HG02759 (cell line): ENCODE results near the gene PAK1.

Experiments used
- ATAC-seq: cut with Tn5 transposase; IDR thresholded peaks from one replicate; pipeline ENCODE4 v1.9.1; 2021; ENCODE audit warnings: mild to moderate bottlenecking, moderate library complexity; ENCODE audit not compliant: unreplicated experiment

PAK1 gene

DNA sequence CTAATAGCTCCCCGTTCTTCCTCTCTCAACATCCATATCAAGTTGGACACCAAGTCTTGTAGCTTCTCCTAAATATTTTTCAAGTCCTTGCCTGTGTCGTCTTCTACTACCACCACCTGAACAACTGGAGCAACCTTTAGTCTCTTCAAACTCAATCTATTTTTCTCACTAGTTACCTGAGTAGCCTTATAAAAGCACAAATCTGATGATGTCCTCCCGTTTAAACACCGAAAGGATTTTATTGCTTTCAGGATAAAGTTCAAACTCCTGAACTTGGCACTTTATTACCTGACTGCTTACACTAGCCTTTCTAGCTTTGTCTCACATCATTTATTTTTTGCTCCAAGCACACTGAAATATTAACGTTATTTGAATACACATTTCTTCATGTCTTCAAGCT, 1.3 kb upstream of the PAK1 start:
- ATAC-seq: no peak

DNA sequence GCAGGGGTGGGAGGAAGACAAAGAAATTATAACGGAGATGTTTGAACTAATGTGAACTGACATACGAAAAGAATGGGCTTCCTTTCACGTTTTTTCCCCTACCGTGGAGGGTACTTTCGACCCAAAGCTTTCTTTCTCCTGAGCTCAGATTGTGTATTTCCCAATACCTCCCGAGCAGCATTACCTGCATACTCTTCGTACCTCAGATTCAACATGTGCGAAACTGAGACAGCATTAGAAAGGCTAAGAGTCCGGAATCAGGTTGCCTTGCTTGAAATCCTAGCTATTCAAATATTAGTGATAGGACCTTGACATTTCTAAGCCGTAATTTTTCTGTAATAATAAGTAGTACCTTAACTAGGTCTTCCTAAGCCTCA, 778 bp upstream of the PAK1 start:
- ATAC-seq: no peak

DNA sequence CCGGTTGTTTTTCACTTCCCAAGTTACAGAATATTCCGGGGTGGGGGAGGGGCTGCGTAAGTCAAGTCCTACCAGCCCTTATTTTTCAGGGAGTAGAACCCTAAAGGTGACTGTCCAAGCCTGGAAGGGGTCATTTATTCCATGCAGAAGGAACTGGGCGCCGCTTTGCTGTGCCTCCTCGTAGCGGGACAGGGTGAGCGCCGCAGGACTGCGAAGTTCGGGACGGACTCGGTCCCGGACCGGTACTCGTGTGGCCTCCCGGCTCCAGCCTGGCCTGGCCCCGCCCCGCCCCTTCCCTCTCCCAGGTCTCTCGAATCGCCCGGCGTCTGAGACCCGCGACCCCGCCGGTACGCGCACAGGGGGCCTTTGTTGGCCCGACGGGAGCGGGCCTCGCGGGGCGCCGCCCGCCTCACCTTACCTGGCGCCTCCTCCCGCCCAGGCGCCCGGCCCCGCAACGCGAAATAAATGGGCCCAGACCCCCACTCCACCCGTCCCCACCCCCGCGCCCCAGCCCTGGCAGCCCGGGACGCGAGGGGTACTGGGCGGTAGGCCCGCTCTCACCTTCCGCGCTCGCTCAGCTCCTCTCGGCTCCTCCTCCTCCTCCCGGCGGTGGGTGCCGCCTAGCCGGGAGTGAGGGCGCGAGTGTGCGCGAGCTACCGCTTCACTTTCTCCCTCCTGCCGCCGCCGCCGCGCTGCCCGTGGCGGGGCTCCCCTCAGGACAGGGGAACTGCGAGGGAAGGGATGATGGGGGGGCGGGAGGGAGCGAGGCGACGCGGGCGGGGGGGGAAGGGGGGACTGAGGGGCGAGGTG, 698 bp downstream of the PAK1 start:
- ATAC-seq: peak; percentile 39

DNA sequence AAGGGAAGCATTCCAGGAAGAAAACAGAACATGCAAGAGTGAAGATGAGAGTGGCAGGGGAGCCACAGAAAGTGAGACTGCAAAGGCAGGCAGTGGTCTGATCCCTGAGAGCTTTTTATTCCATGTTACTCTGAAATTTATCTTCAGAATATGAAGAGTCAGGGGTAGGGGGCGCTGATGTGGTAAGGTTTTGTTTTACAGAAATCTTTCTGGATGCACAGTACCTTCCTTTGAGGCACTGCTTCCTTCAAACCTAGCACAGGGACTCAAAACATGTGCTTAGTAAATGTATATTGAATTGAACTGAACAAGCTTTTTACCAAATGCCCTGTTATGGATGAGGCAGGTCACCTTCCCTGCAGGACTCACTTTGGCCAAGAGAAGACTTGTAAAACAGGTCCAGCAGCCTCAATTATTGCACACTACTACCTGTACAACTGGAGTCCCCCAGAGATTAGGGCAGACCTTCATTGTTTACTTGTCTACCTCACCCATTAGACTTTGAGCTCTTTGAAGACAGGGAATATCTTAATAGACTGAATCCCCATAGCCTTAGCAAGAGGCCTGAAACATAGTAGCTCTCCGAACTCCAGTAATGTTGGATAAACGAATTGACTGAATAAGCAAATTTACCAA, 2.2 kb downstream of the PAK1 start:
- ATAC-seq: no peak

DNA sequence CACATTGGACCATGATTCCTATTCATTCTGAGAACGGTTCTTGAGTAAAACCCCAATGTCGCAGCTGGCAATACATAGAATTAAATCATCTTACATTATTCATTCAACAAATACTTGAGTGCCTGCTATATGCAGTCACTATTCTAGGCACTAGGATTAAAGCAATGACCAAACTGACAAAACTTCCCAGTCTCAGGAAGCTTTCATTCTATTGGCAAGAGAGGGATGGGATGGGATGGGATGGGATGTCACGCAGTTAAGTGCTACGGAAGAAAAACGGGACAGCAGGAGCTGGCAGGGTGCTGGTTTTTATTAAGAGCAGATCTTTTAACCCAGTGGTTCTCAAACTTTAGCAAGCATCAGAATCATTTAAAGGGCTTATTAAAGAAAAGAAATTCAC, 2.9 kb downstream of the PAK1 start:
- ATAC-seq: no peak

DNA sequence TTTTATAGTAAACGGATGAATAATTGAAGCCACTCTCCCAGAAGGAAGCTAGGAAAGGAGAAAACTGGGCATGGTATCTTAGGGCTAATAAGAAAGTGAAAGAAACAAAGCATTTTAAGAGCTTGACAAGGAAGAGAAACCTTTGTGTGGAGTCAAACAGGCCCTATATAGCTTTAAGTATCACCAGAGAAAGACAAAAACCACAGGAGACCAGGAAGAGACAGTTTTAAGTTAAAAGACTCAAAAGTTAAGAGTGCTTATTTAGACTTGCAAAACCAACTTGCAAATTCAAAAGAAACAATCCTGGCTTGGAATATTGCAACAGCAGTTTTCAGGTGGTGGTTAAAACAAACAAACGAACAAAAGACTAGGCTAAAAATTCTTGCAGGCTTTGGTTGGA, 3.4 kb downstream of the PAK1 start:
- ATAC-seq: no peak

DNA sequence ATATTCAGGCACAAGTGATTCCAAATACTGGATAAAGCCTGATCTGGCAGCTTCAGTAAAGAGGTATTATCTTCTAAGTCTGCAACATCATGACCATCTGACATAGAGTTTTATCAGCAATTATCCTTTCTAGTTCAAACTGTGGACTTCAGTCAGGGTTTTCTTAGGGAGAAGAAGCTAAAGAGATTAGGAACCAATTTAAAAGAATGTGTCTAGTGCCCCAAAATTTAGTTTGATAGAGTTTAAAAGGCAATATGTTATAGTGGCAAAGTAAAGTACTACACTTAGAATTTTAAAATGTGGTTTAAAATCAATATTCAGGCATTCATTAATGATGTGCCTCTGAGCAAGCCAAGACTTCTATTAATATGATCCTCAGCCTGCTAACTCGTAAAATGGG, 5.4 kb downstream of the PAK1 start:
- ATAC-seq: no peak

DNA sequence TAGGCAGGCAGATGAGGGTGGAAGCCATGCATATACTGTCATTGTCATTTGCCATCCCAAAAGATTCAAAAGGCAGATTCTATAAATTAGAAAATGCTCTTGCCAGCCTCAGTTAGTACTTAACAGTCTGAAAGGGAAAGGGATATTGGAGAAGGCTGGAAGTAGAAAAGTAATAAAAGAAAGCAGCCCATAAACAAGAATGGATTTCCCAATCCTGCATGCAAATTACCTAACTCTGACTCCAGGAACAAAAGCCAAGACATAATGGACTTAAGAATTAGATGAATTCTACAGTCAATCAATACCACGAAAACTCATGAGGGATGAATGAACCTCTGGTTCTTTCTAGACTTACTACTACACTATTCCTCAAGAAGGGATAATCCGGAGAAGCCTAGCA, 5.9 kb downstream of the PAK1 start:
- no peak for ATAC-seq

DNA sequence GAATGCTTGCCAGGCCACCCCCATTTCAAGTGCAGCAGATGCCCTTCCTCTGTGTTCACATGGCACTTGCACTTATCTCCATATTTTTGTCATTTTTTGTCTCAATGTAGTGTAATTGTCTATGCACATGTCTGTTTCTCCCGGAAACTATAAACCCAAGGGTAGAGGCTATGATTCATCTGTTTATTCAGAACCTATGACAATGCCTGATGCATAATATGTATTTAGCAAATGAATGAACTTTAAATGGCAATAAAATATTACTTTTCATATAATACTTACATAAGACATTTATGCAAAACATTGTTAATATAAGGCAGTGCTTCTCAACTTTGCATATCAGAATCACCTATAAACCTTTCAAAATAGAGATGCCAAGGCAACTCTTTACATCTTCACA, 6.7 kb downstream of the PAK1 start:
- no peak for ATAC-seq

DNA sequence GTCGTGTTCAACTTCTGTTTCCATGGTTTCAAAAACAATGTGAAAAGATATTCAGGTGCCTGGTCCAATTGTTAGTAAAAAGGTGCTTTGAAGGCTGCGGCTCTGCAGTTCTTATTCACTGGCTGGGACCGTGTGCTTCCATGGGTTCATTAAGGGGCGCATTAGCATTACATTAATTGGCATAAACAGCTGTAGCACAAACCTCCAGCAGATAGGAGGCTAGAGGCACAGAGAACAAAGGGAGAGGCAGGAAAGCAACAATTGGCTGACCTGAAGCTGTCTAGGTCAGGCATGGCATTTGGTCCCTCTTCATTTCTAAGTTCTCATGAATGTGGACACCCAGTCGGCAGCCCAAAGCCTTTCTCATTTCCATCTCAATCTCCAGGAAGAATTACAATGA, 16.6 kb downstream of the PAK1 start:
- ATAC-seq: peak; percentile 19

DNA sequence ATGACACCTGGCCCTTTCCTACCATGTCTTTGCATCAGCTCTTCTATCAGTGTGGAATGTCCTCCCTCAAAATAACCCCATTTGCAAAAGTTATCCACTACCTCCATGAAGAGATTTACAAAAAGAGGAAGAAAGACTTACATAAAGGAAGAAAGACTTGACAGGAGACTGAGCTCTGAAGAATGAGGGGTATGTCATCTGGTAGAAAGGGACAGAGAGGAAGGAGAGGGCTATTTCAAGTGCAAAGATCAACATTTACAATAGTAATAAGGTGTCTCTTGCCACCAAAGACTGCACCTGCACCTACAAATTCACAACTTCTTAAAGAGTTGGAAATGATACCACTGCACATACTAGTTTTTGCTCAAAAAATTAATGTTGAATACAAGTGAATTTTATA, 18.2 kb downstream of the PAK1 start:
- ATAC-seq: no peak

DNA sequence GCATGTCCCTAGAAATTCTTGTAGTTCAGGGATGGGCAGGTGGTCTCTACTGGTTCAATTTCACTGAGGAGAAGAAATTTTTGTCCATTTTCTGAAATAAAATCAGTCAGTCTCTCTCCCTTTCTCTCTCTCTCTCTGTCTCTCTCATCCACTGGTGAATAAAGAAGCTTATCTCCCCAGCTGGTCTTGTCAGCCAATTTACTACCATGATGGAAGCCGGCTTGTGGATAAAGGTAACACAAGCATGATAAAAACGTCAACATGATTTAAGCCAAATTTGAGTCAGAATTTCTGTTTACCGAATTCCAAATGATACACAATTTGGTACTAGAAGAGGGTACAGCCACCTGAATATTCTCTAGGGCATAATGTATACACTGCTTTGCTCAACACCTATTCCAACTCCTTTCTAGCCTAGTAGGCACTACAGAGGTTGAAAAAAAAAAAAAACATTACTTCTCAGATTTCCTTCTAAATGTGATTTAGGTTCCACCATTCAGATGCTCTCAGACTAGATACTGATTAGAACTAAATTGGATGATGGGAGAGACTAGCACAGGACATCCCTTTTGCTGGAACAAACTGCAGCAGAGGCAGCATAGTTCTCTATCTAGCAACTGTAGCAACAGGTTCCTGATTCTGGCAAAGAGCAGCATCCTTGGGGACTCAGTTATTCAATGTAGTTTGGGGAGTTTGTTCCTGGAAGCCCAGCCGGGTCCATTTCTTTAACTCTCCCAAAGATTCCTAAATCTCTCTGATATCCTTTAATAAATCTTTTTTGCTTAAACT, 18.8 kb downstream of the PAK1 start:
- ATAC-seq: no peak

DNA sequence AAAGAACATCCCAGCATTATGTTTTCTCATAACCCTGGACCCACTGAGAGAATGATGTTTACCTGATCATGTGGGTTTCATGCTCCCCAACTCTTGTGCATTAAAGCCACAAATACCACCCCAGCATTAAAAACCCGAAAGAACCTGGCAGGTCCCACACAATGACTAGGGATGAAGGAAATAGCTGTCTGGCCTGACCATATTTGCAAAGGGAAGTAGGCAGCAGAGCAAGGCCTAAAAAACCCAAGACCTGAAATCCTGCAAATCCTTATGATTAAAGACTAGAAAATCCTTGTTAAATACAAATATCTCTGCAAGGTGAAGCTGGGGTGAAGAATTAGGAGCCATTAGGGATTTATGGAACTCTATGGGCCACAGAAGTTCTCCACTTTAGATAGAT, 23.7 kb downstream of the PAK1 start:
- ATAC-seq: no peak

DNA sequence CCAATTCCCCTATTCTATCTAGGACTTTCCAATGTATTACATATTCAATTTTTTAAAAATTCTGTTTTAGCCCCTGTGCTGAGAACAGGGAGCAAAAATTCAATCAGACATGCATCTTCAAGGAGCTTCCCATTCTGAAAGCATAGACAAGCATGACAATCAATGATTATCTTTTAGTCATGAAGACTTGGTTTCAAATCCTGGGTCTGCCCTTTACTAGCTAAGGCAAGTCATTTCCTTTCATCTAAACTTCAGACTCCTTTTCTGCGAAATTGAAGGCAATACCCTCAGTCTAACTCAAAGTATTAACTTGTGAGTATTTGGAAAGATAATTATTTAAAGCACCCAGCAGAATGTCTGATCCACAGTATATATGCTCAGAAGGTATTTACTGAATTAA, 24.1 kb downstream of the PAK1 start:
- no peak for ATAC-seq

DNA sequence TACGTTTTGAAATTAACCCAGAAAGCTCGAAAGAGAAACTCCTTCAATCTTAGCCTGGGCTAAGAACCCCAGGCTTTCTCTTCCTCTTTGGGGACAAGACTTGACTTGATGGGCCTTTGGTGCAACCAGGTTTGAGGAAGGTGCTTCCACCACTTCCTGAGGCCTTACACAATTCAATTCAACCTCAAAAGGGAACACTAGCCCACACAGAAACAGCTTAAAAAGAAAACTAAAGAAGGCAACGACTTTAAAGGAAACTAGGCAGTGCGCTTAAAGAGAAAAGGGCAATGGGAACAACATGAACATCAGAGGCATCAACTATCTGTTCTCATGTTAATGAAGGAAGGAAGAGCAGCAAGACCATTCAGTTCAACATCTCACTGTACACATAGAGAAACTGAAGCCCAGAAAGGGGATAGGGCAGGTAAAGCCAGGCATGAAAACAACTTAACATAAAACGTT, 24.8 kb downstream of the PAK1 start:
- peak; percentile 73 for ATAC-seq

DNA sequence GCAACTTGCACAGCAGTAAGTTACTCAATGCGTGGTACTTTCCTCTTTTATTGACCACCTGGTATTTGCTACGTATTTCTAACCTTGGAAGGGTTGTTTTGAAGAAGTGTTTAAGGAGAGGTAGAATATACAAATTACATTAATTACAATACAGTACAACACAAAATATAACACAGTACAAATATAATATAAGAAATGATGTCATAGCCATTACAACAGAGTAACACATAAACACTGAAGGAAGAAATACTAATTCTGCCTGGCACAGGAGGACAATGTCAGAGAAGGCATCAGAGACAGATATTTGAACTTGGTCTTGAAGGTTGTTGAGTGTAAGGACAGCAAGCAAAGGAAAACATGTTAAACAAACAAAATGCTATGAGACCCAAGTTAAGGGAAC, 25.6 kb downstream of the PAK1 start:
- no peak for ATAC-seq

DNA sequence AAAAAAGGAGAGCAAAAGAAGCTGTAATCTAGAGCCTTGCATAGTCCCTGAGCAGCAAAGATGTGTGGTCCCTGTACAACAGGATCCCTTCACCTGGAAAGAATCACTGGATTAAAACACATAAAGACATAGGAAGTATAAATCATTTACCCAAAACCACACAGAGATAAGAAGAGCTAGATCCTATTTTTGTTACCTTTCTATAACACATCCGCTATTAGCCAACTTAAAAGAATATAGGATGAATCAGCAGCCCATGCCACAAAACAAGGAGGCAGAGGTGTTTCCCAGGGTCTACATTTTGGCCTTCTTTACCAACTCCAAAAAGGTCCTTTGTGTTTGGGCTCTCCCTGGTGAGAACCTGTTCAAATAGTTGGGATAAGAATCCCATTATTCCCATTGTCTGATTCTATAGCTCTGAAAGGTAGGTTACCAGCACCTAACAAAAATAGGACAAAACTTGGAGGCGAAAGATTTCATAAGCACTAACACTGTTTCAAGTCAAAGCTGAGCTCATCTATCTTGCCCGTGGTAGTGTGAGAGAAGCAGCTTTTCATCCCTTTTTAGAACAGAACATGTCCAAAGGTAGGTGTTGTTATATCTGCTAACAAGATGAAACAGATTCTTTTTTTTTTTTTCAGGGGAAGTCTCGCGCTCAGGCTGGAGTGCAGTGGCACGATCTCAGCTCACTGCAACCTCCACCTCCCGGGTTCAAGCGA, 26.8 kb downstream of the PAK1 start:
- no peak for ATAC-seq

DNA sequence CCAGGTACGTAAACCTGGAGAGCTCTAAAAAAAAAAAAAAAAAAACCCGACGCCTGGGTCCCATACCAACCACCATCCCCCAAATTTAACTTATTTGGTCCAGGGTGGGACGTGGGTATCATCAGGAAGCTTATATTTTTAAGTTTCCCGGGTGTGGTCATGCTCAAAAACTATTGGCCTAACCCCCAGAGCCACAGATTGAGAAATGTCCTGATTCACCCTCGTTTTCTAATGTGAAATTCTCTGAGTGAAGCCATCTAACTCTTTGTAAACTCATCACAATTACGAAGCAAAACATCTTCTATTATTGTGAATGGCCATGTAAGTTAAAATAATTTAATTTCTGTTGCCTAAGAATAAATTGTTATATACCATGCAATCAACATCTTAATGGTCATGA, 29.6 kb downstream of the PAK1 start:
- ATAC-seq: no peak

DNA sequence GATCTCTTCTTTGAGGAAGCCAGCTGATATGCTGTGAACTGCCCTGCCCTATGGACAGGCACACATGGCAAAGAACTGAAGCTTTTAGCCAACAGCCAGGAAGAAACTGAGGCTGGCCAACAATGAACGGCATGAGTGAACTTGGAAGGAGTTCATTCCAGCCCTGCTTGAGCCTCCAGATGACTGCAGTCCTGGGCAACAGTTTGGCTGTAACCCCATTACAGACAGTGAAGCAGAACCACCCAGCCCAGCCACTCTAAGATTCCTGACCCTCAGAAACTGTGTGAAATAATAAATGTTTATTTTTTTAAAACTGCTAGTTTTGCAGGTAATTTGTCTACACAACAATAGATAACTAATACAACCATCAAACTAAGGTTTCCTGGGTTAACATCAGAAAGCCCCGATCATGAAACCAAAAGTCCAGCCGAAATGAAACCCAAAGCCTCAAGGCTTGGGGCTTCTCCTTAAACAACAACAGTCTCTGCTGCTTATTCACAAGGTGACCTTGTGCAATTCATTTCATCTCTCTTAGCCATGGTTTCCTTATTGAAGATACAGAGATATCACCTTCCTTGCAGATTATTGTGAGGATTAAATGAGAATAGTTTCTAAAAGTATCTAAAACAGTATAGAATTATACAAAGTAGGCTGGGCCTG, 31.4 kb downstream of the PAK1 start:
- ATAC-seq: peak; percentile 42

DNA sequence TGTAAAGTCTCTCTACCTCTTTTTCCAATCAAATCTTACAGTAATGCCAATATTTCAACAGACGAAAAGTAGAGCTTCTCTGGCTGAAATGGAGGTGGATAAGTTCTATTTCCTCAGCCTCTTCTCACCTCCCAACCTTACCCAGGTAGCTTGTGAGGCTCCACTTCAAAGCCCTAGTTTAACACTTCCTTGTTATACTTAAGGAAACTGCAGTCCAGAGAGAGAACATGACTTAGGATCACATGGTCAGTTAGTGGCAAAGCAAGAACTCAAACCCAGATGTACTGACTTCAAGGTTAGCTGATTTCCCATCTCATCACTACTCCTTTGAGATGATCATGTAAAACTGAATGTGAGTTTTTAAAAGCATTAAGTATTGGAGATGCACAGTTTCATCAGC, 32.5 kb downstream of the PAK1 start:
- no peak for ATAC-seq

DNA sequence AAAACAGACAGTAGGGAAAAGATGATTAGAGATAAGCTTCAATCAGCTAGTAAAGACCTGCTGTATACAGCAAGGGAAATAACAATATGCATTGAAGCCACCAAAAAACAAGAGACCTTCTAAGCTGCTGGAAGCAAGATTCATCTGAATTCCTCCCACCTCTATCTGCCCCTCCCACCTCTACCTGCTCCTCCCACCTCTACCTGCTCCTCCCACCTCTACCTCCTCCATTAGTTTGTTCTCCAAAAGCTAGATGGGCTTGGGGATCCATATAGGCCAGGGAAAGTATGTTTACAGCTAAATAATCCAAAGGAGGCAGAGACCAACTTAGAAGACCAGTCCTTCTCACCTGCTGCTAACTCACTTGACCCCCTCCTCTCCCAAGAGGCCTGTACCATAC, 33.2 kb downstream of the PAK1 start:
- no peak for ATAC-seq
